GM10266 (cell line): ENCODE results near the gene STAG3.
"Not testable (repeated sequence)": the region's sequence is repeated elsewhere in the genome, so short reads cannot be mapped to it uniquely, and the experiment has no call there.

Experiments
- DNase-seq: peaks from one replicate; pipeline ENCODE4 v3.0.0; 2012; ENCODE audit errors: extremely low spot score
- CTCF ChIP-seq: IDR thresholded peaks from 2 replicates; pipeline ENCODE4 v1.5.1; 2012; ENCODE audit warnings: mild to moderate bottlenecking, low read depth; ENCODE audit not compliant: control insufficient read depth, insufficient read depth; ENCODE audit errors: missing control alignments

Gene STAG3

GRCh38 chr7:100212631-100213286 lies 35.0 kb downstream of the STAG3 start:
- DNase-seq, result no peak
- no peak for TF ChIP-seq CTCF

GRCh38 chr7:100213672-100214071 lies 36.0 kb downstream of the STAG3 start:
- TF ChIP-seq CTCF, result no peak
- no peak for DNase-seq

- DNase-seq, result not testable (repeated sequence)
Measured at GRCh38 chr7:100214356-100214755, 36.6 kb downstream of the STAG3 start.

GRCh38 chr7:100215895-100216294 lies 38.2 kb downstream of the STAG3 start:
- no peak for TF ChIP-seq CTCF
- no peak for DNase-seq

- not testable (repeated sequence) for DNase-seq
- TF ChIP-seq CTCF, result peak; percentile 66
Measured at GRCh38 chr7:100217934-100218333, 40.2 kb downstream of the STAG3 start.

GRCh38 chr7:100219271-100219737 lies 41.6 kb downstream of the STAG3 start:
- no peak for DNase-seq
- TF ChIP-seq CTCF, result no peak

- DNase-seq, result not testable (repeated sequence)
Measured at GRCh38 chr7:100219801-100220585, 42.3 kb downstream of the STAG3 start, which contains the start of gene PVRIG. Gene PVRIG, plus strand, starts transcription at chr7:100219949. Its CDS starts 22 bp downstream, at chr7:100219971.

- no peak for DNase-seq
- TF ChIP-seq CTCF, result no peak
Measured at GRCh38 chr7:100220586-100221230, 43.0 kb downstream of the STAG3 start.
